H9 (cell line): ENCODE results near the gene CDH4. TPM values are rescaled to one million over a fixed set of nuclear protein-coding genes. Genes with fewer than 3 reads are reported as not detected.

ENCODE experiments used
- DNase-seq: peaks from one replicate; pipeline ENCODE4 v3.0.0-alpha.2; 2017
- H2AFZ ChIP-seq: one replicate; pipeline ENCODE4 v1.6.1; 2013; ENCODE audit warnings: mild to moderate bottlenecking, low read length, control low read depth, moderate library complexity
- H2AK5ac ChIP-seq: 2 replicates; pipeline ENCODE4 v1.6.1; 2013; ENCODE audit warnings: low read length, control low read depth, mixed read lengths; ENCODE audit not compliant: insufficient read length
- H2BK120ac ChIP-seq: one replicate; pipeline ENCODE4 v1.6.1; 2013; ENCODE audit warnings: low read depth, mild to moderate bottlenecking, low read length, control low read depth, inconsistent platforms; ENCODE audit not compliant: poor library complexity, severe bottlenecking
- H2BK12ac ChIP-seq: 2 replicates; pipeline ENCODE4 v1.6.1; 2013; ENCODE audit warnings: low read length, control low read depth, mixed read lengths, low read depth; ENCODE audit not compliant: insufficient read length
- H2BK15ac ChIP-seq: 2 replicates; pipeline ENCODE4 v1.6.1; 2013; ENCODE audit warnings: low read depth, low read length, control low read depth
- H2BK20ac ChIP-seq: one replicate; pipeline ENCODE4 v1.6.1; 2013; ENCODE audit warnings: low read depth, mild to moderate bottlenecking, low read length, control low read depth, inconsistent platforms; ENCODE audit not compliant: poor library complexity, severe bottlenecking
- H2BK5ac ChIP-seq: 2 replicates; pipeline ENCODE4 v1.6.1; 2013; ENCODE audit warnings: low read length, control low read depth, mixed read lengths; ENCODE audit not compliant: insufficient read length
- H3K14ac ChIP-seq: 2 replicates; pipeline ENCODE4 v1.6.1; 2013; ENCODE audit warnings: low read length, control low read depth; ENCODE audit not compliant: insufficient read depth
- H3K18ac ChIP-seq: 2 replicates; pipeline ENCODE4 v1.6.1; 2013; ENCODE audit warnings: low read depth, mild to moderate bottlenecking, mixed read lengths, low read length, control low read depth; ENCODE audit not compliant: insufficient read length
- H3K23ac ChIP-seq: 2 replicates; pipeline ENCODE4 v1.6.1; 2013; ENCODE audit warnings: low read length, control low read depth, mixed read lengths, low read depth; ENCODE audit not compliant: insufficient read length
- H3K23me2 ChIP-seq: 2 replicates; pipeline ENCODE4 v1.6.1; 2013; ENCODE audit warnings: low read depth, mild to moderate bottlenecking, mixed read lengths, low read length, control low read depth; ENCODE audit not compliant: insufficient read length, poor library complexity, severe bottlenecking
- H3K27ac ChIP-seq: 2 replicates; pipeline ENCODE4 v1.5.1; 2013; ENCODE audit warnings: low read length, control low read depth, mixed read lengths, low read depth; ENCODE audit not compliant: insufficient read length
- H3K27me3 ChIP-seq: 2 replicates; pipeline ENCODE4 v1.6.1; 2013; ENCODE audit warnings: low read length, control low read depth, inconsistent platforms; ENCODE audit not compliant: insufficient read depth
- H3K4ac ChIP-seq: 2 replicates; pipeline ENCODE4 v1.6.1; 2013; ENCODE audit warnings: low read depth, mild to moderate bottlenecking, control low read depth, inconsistent platforms, low read length, moderate library complexity
- H3K4me1 ChIP-seq: 2 replicates; pipeline ENCODE4 v1.6.1; 2013; ENCODE audit warnings: low read length, control low read depth, inconsistent platforms; ENCODE audit not compliant: insufficient read depth
- H3K4me2 ChIP-seq: 2 replicates; pipeline ENCODE4 v1.6.1; 2013; ENCODE audit warnings: low read length, control low read depth, mixed read lengths; ENCODE audit not compliant: insufficient read length, insufficient read depth
- H3K56ac ChIP-seq: 2 replicates; pipeline ENCODE4 v1.6.1; 2013; ENCODE audit warnings: low read depth, mild to moderate bottlenecking, mixed read lengths, low read length, control low read depth; ENCODE audit not compliant: insufficient read length
- H3K79me1 ChIP-seq: 2 replicates; pipeline ENCODE4 v1.6.1; 2013; ENCODE audit warnings: low read depth, mild to moderate bottlenecking, moderate library complexity, low read length, control low read depth, inconsistent platforms; ENCODE audit not compliant: insufficient read depth, poor library complexity, severe bottlenecking
- H3K79me2 ChIP-seq: 2 replicates; pipeline ENCODE4 v1.6.1; 2013; ENCODE audit warnings: low read length, control low read depth, inconsistent platforms; ENCODE audit not compliant: insufficient read depth
- H3K9ac ChIP-seq: 2 replicates; pipeline ENCODE4 v1.6.1; 2013; ENCODE audit warnings: low read length, control low read depth, mixed read lengths; ENCODE audit not compliant: insufficient read length; ENCODE audit errors: extremely low read depth
- H3K9me3 ChIP-seq: one replicate; pipeline ENCODE4 v1.6.1; 2013; ENCODE audit warnings: low read depth, low read length, inconsistent platforms; ENCODE audit not compliant: control insufficient read depth
- H3T11ph ChIP-seq: one replicate; pipeline ENCODE4 v1.6.1; 2013; ENCODE audit warnings: mild to moderate bottlenecking, low read length, control low read depth, inconsistent platforms
- H4K20me1 ChIP-seq: one replicate; pipeline ENCODE4 v1.6.1; 2013; ENCODE audit not compliant: control insufficient read depth, insufficient read length, insufficient read depth
- H4K5ac ChIP-seq: 2 replicates; pipeline ENCODE4 v1.6.1; 2013; ENCODE audit warnings: low read depth, mild to moderate bottlenecking, mixed read lengths, low read length, control low read depth; ENCODE audit not compliant: insufficient read length
- H4K8ac ChIP-seq: replicated peaks from 2 replicates; pipeline ENCODE4 v1.6.1; 2013; ENCODE audit warnings: low read length, control low read depth, mixed read lengths, low read depth; ENCODE audit not compliant: insufficient read length
- H4K91ac ChIP-seq: 2 replicates; pipeline ENCODE4 v1.6.1; 2013; ENCODE audit warnings: low read depth, mild to moderate bottlenecking, moderate library complexity, mixed read lengths, low read length, control low read depth; ENCODE audit not compliant: insufficient read length
- H3K27ac Mint-ChIP-seq, 3 experiments: 2 replicates in 2 of 3; 3 replicates in 1 of 3; pipeline ENCODE4 v1.8.0; 2020 to 2021; ENCODE audit warnings: mixed read lengths in 3 of 3, mild to moderate bottlenecking in 1 of 3, moderate library complexity in 1 of 3
- H3K27me3 Mint-ChIP-seq: 2 replicates; pipeline ENCODE4 v1.8.0; 2021; ENCODE audit warnings: low read depth, mild to moderate bottlenecking, moderate library complexity, mixed read lengths
- H3K36me3 Mint-ChIP-seq, 3 experiments: 2 replicates in 2 of 3; 3 replicates in 1 of 3; pipeline ENCODE4 v1.8.0; 2020 to 2021; ENCODE audit warnings: low read depth in 3 of 3, mixed read lengths in 3 of 3; ENCODE audit not compliant: insufficient read depth in 1 of 3
- H3K4me1 Mint-ChIP-seq, 2 experiments: 2 replicates each; pipeline ENCODE4 v1.8.0; 2020; ENCODE audit warnings: mixed read lengths in 2 of 2
- H3K4me3 Mint-ChIP-seq, 2 experiments: 2 replicates in 1 of 2; 3 replicates in 1 of 2; pipeline ENCODE4 v1.8.0; 2020 to 2021; ENCODE audit warnings: mild to moderate bottlenecking in 2 of 2, mixed read lengths in 2 of 2, moderate library complexity in 1 of 2
- H3K9me3 Mint-ChIP-seq, 2 experiments: 2 replicates in 1 of 2; 3 replicates in 1 of 2; pipeline ENCODE4 v1.8.0; 2020; ENCODE audit warnings: mild to moderate bottlenecking in 2 of 2, mixed read lengths in 2 of 2, moderate library complexity in 1 of 2
- CTCF ChIP-seq: fragments of 200-600 bp; sonication (generic); conservative IDR thresholded peaks from 3 replicates; pipeline ENCODE4 v1.8.0; 2021; ENCODE audit warnings: antibody characterized with exemption, mild to moderate bottlenecking
- WGBS: extraction: QIAGEN DNeasy Blood & Tissue Kit; methylation state at CpG from one replicate; pipeline ENCODE4 v1.1.7; 2013; ENCODE audit warnings: missing lambda C conversion rate, low lambda C conversion rate, mixed read lengths; ENCODE audit not compliant: insufficient read length; ENCODE audit errors: extremely low coverage; 5-methylcytosine and 5-hydroxymethylcytosine counted together
- total RNA-seq: library from RNA; stranded (reverse); gene quantifications from 2 replicates; pipeline ENCODE4 v1.2.1, GENCODE V29; 2021

Gene CDH4
- total RNA-seq, 1 experiment from 2014 or later, result 3.0 TPM

- 100% methylated on average over 1 of the region's 7 CpGs for WGBS
- Histone ChIP-seq H4K20me1 (no peaks in the 10 kb centered on the region), H3K23ac (no peak overlapping the region), H3K27ac (no peak overlapping the region), H4K5ac (no peak overlapping the region), H4K8ac (no peak overlapping the region), H3T11ph (no peak overlapping the region), H2BK12ac (no peak overlapping the region), H3K4me2 (no peak overlapping the region), H3K9me3 (no peaks in the 10 kb centered on the region), H2AFZ (no peak overlapping the region), H3K18ac (no peak overlapping the region), H3K27me3 (peaks cover 2% of the 10 kb centered on the region; the same call in 1 of the 2 replicates), H3K9ac (no peak overlapping the region), H3K4ac (no peak overlapping the region), H3K14ac (no peak overlapping the region), H4K91ac (no peak overlapping the region), H2BK120ac (no peak overlapping the region), H3K79me2 (no peaks in the 10 kb centered on the region), H2BK15ac (no peak overlapping the region), H2BK5ac (no peak overlapping the region), H3K79me1 (no peaks in the 10 kb centered on the region), H3K23me2 (no peaks in the 10 kb centered on the region), H3K56ac (no peak overlapping the region), H3K4me1 (no peaks in the 10 kb centered on the region), H2BK20ac (no peak overlapping the region), H2AK5ac (no peak overlapping the region)
- peaks cover 23% of the 10 kb centered on the region for H3K27me3 Mint-ChIP-seq
- peaks cover 17 to 19% of the 10 kb centered on the region in 2 experiments for H3K4me1 Mint-ChIP-seq
- no peak overlapping the region for H3K4me3 Mint-ChIP-seq
- no peaks in the 10 kb centered on the region; a peak in 2 of 7 replicates for H3K36me3 Mint-ChIP-seq
- H3K27ac Mint-ChIP-seq, result no peak overlapping the region
- no peaks in the 10 kb centered on the region; a peak in 1 of 5 replicates for H3K9me3 Mint-ChIP-seq
- no peak for DNase-seq
- TF ChIP-seq CTCF, result no peak
Measured at GRCh38 chr20:61572789-61573188, 320.7 kb downstream of the CDH4 start.
